ENCODE measurements around the gene LAS1L. TPM values are rescaled to one million over a fixed set of nuclear protein-coding genes. Genes with fewer than 3 reads are reported as not detected.
A peak's percentile ranks its signal among the peaks of the same experiment; 100 is the strongest.

The LAS1L gene
- total RNA-seq (13.2 and 14.1 TPM in 2 replicates), polyA plus RNA-seq (22.3 and 26.0 TPM in 2 replicates)

DNA sequence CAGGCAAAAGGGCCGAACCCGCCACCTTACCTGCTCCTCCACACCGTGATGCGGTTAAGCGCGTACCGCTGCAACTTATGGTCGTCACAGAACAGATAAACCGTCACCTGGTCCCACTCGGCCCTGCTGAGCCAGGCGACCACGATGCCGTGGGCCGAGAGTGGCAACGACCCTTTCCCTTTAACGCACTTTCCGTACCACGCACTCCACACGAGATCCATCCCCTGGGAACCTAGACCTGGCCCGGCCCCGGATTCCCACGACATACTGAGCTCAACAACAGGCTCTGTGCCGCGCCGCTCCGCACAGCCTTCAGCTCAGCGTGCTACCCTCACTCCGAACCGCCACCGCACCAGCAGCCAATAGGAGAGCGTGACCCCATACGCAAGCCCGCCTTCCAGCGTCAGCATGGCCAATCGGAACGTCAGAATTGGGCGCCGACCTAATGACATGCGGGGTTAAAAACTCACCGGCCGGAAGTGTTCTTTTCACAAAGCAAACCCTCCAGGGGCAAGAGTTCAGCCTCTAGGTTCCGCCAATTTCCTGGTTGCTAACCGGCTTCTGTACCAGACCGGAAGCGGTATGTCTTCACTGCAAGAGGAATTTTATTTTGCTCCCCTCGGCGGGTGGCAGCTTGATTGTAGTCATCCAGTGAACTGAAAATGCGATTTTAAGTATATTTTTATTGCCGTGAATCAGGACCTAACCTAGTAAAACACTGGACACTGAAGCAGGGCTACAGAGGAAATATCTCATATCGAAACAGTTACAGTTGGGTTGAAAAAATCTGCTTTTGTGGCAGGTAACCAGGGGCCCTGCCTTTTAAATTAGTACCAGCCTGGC, at the start of gene LAS1L:
LAS1L (minus strand) TSS at position 338 of the 843 bp plus-strand sequence; CDS start at position 266, 72 bp downstream.
- 50% methylated on average over 49 of the region's 50 CpGs for WGBS (ENCODE audit: low lambda C conversion rate, missing lambda C conversion rate)
- Histone ChIP-seq H3K9me2 (replicated peaks; ENCODE audit: insufficient read depth) (no peaks in the 10 kb centered on the region), H3K36me3 (replicated peaks; ENCODE audit: insufficient read depth, low read depth) (no peaks in the 10 kb centered on the region), H2AFZ (peak within 1 kb of the TSS; percentile 73), H3K27me3 (no peaks in the 10 kb centered on the region), H3K4me2 (peak within 1 kb of the TSS; percentile 80), H3K79me2 (peaks cover 15% of the 10 kb centered on the region), H3K27ac (peak within 1 kb of the TSS; percentile 79), H3K9me3 (ENCODE audit: low read depth) (no peaks in the 10 kb centered on the region), H3K4me3 (peak within 1 kb of the TSS; percentile 15), H4K20me1 (ENCODE audit: insufficient read depth, poor library complexity, severe bottlenecking) (no peaks in the 10 kb centered on the region), H3K4me1 (ENCODE audit: insufficient read depth) (no peaks in the 10 kb centered on the region)
- peak; percentile 93 for DNase-seq (ENCODE audit: low spot score)
- TF ChIP-seq EZH2phosphoT487 (IDR thresholded peaks at IDR 0.05; ENCODE audit: low read depth, severe bottlenecking, unreplicated experiment) (no peak), EZH2 (IDR thresholded peaks at IDR 0.05; ENCODE audit: borderline replicate concordance) (no peak)
- TF ChIP-seq, protein P1, sequence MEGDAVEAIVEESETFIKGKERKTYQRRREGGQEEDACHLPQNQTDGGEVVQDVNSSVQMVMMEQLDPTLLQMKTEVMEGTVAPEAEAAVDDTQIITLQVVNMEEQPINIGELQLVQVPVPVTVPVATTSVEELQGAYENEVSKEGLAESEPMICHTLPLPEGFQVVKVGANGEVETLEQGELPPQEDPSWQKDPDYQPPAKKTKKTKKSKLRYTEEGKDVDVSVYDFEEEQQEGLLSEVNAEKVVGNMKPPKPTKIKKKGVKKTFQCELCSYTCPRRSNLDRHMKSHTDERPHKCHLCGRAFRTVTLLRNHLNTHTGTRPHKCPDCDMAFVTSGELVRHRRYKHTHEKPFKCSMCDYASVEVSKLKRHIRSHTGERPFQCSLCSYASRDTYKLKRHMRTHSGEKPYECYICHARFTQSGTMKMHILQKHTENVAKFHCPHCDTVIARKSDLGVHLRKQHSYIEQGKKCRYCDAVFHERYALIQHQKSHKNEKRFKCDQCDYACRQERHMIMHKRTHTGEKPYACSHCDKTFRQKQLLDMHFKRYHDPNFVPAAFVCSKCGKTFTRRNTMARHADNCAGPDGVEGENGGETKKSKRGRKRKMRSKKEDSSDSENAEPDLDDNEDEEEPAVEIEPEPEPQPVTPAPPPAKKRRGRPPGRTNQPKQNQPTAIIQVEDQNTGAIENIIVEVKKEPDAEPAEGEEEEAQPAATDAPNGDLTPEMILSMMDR (IDR thresholded peaks at IDR 0.05; ENCODE audit: poor library complexity): no peak

DNA sequence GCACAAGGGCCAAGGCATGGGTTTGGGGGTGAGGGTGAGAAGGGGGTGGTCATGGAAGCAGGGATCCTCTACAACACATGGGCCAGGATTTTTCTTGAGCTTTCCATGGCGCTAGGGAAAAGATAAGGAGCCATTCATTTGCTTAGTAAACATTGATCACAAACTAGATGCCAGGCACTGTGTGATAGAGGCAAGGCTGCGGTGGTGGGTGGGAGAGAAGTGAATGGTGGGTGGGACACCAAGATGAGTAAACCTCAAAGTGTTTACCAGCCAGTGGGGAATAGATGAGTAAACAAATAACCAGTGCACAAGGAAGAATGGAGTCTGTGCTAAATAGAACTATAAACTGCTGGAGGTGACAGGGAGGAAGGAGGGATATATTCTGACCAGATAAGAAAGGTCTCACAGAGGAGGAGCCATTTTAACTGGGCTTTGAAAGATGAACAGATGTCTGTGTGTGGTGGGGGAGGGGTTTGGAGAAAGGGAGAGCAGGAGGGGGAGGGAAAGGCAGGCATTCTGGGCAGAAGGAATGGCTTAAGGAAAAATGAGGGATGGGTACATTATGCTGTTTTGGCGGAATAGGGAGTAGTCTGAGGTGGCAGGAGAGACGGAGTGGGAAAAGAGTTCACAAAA, 48.0 kb upstream of the LAS1L start:
- Histone ChIP-seq H3K79me2 (no peaks in the 10 kb centered on the region), H3K36me3 (replicated peaks; ENCODE audit: insufficient read depth, low read depth) (no peaks in the 10 kb centered on the region), H3K27ac (no peak overlapping the region), H2AFZ (peak overlapping the region; percentile 17), H3K4me1 (ENCODE audit: insufficient read depth) (no peaks in the 10 kb centered on the region), H3K9me3 (ENCODE audit: low read depth) (no peaks in the 10 kb centered on the region), H3K27me3 (no peaks in the 10 kb centered on the region), H3K9me2 (replicated peaks; ENCODE audit: insufficient read depth) (no peaks in the 10 kb centered on the region), H3K4me3 (no peak overlapping the region), H3K4me2 (peak overlapping the region; percentile 55), H4K20me1 (ENCODE audit: insufficient read depth, poor library complexity, severe bottlenecking) (no peaks in the 10 kb centered on the region)
- TF ChIP-seq EZH2phosphoT487 (IDR thresholded peaks at IDR 0.05; ENCODE audit: low read depth, severe bottlenecking, unreplicated experiment) (no peak), EZH2 (IDR thresholded peaks at IDR 0.05; ENCODE audit: borderline replicate concordance) (no peak)
- TF ChIP-seq, protein P1 (IDR thresholded peaks at IDR 0.05; ENCODE audit: poor library complexity): no peak
- WGBS (ENCODE audit: low lambda C conversion rate, missing lambda C conversion rate): 49% methylated on average over 3 of the region's 4 CpGs
- no peak for DNase-seq (ENCODE audit: low spot score)

DNA sequence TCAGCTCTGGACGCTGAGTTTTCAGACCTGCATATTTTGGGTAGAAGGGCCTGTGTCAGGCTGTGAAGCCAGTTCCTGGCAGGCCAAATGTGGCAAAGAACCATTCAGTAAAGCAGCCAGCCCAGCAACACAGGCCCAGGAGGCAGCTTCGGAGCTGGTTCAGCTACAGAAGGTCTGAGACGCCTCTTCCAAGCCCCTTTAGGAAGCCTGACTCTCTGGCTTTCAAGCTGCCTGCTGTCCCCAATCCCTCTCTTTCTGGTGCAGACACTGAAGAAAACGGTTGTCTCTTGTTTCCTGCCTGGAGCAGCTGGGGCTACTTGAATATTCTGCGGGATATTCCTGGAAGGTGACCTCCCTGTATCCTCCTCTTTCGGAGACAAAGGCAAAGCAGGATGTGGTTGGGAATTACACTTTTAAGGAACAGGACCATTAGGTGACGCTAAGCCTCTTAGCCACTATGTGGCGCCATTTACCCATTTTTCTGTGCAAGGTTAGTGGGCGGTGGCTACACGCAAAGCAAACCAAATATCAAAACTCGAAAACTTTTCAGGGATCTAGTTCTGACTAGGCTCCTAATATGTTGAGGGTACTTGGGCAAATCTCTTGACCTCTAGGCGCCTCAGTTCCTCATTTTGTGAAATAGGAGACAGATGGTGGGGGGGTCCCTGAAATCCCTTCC, 47.2 kb upstream of the LAS1L start:
- DNase-seq (ENCODE audit: low spot score): peak; percentile 73
- H3K27ac ChIP-seq: no peak overlapping the region

More for the DNA sequence above, 47.2 kb upstream of the LAS1L start:
- Histone ChIP-seq H2AFZ (peak overlapping the region; percentile 17), H3K79me2 (no peaks in the 10 kb centered on the region), H3K4me3 (no peak overlapping the region), H3K9me3 (ENCODE audit: low read depth) (no peaks in the 10 kb centered on the region), H3K36me3 (replicated peaks; ENCODE audit: insufficient read depth, low read depth) (no peaks in the 10 kb centered on the region), H4K20me1 (ENCODE audit: insufficient read depth, poor library complexity, severe bottlenecking) (no peaks in the 10 kb centered on the region), H3K4me2 (peak overlapping the region; percentile 55), H3K9me2 (replicated peaks; ENCODE audit: insufficient read depth) (no peaks in the 10 kb centered on the region), H3K4me1 (ENCODE audit: insufficient read depth) (no peaks in the 10 kb centered on the region), H3K27me3 (no peaks in the 10 kb centered on the region)
- no peak for TF ChIP-seq EZH2 (IDR thresholded peaks at IDR 0.05; ENCODE audit: borderline replicate concordance)
- TF ChIP-seq, protein P1 (IDR thresholded peaks at IDR 0.05; ENCODE audit: poor library complexity): peak; percentile 72
- 35% methylated on average over 12 of the region's 12 CpGs for WGBS (ENCODE audit: low lambda C conversion rate, missing lambda C conversion rate)
